ENCODE measurements around the gene HOXB3. TPM values are rescaled to one million over a fixed set of nuclear protein-coding genes. Genes with fewer than 3 reads are reported as not detected.

The HOXB3 gene
- total RNA-seq, 2 experiments from 2014 or later = 1.4 to 2.0 TPM

- Mint-ChIP-seq H3K4me1 (ENCODE audit: low read depth) (peaks cover 25% of the 10 kb centered on the region), H3K27ac (no peak overlapping the region), H3K27me3 (peaks cover 80% of the 10 kb centered on the region), H3K4me3 (no peak overlapping the region), H3K9me3 (no peaks in the 10 kb centered on the region), H3K36me3 (ENCODE audit: low read depth) (no peaks in the 10 kb centered on the region)
- ATAC-seq (no peak), DNase-seq (no peak)
- no peak for TF ChIP-seq CTCF (IDR thresholded peaks at IDR 0.05)
- CTCF ChIA-PET = interaction anchor here (1.2 to 5.7 kb wide), 32 partner anchors 15 to 566 kb away, joined by 3 to 59 read pairs (median 8); partner anchors contain the start of genes HOXB6, HOXB8, HOXB9 and SNX11
- POLR2A ChIA-PET = no interaction called here
- intact Hi-C loops (cut with micrococcal nuclease) = no loop called here
Observed at GRCh38 chr17:48592057-48592514, 2.0 kb upstream of the HOXB3 start.

GRCh38 chr17:48591255-48592056 is 1.4 kb upstream of the HOXB3 start:
- Mint-ChIP-seq H3K36me3 (ENCODE audit: low read depth) (no peaks in the 10 kb centered on the region), H3K4me1 (ENCODE audit: low read depth) (peaks cover 21% of the 10 kb centered on the region), H3K4me3 (no peak overlapping the region), H3K27ac (no peak overlapping the region), H3K9me3 (no peaks in the 10 kb centered on the region), H3K27me3 (peaks cover 79% of the 10 kb centered on the region)
- no peak for ATAC-seq
- TF ChIP-seq CTCF (IDR thresholded peaks at IDR 0.05) = no peak
- DNase-seq = no peak
- ChIA-PET POLR2A (interaction anchor here (0.6 kb wide), 1 partner anchor 1195 kb away, joined by 3 read pairs; no protein-coding TSS in a partner anchor), CTCF (interaction anchor here (0.5 to 5.7 kb wide), 16 partner anchors 21 to 459 kb away, joined by 3 to 59 read pairs (median 8); partner anchors contain the start of genes HOXB8 and HOXB9)
- intact Hi-C loops (cut with micrococcal nuclease) = no loop called here

GRCh38 chr17:48590607-48591161 is 643 bp upstream of the HOXB3 start:
- ChIA-PET POLR2A (interaction anchor here (1.1 kb wide), 1 partner anchor 58 kb away, joined by 3 read pairs; no protein-coding TSS in a partner anchor), CTCF (interaction anchor here (0.5 to 5.7 kb wide), 12 partner anchors 22 to 458 kb away, joined by 3 to 59 read pairs (median 4); partner anchors contain the start of gene HOXB9)
- no peak overlapping the region for H3K4me3 Mint-ChIP-seq
- no peak for ATAC-seq
- H3K27me3 Mint-ChIP-seq = peaks cover 80% of the 10 kb centered on the region
- H3K4me1 Mint-ChIP-seq (ENCODE audit: low read depth) = peaks cover 25% of the 10 kb centered on the region
- DNase-seq = no peak
- intact Hi-C loops (cut with micrococcal nuclease) = no loop called here
- no peak for TF ChIP-seq CTCF (IDR thresholded peaks at IDR 0.05)
- H3K27ac Mint-ChIP-seq = no peak overlapping the region
- H3K36me3 Mint-ChIP-seq (ENCODE audit: low read depth) = no peaks in the 10 kb centered on the region
- no peaks in the 10 kb centered on the region for H3K9me3 Mint-ChIP-seq

GRCh38 chr17:48589060-48589830 is 796 bp downstream of the HOXB3 start:
- intact Hi-C loops (cut with micrococcal nuclease) = no loop called here
- no peak for TF ChIP-seq CTCF (IDR thresholded peaks at IDR 0.05)
- Mint-ChIP-seq H3K9me3 (no peaks in the 10 kb centered on the region), H3K4me1 (ENCODE audit: low read depth) (peaks cover 30% of the 10 kb centered on the region), H3K27me3 (peaks cover 84% of the 10 kb centered on the region), H3K27ac (no peak overlapping the region), H3K36me3 (ENCODE audit: low read depth) (no peaks in the 10 kb centered on the region), H3K4me3 (no peak overlapping the region)
- DNase-seq (no peak), ATAC-seq (no peak)
- POLR2A ChIA-PET = interaction anchor here (0.8 kb wide), 2 partner anchors 180 to 268 kb away, joined by 3 read pairs; no protein-coding TSS in a partner anchor
- CTCF ChIA-PET = interaction anchor here (0.7 to 2.9 kb wide), 12 partner anchors 24 to 326 kb away, joined by 3 to 17 read pairs (median 3); no protein-coding TSS in a partner anchor
